Measurements from ENCODE around the gene NEMF.
"Not testable (repeated sequence)": the region's sequence is repeated elsewhere in the genome, so short reads cannot be mapped to it uniquely, and the experiment has no call there.

Gene NEMF, protein sequence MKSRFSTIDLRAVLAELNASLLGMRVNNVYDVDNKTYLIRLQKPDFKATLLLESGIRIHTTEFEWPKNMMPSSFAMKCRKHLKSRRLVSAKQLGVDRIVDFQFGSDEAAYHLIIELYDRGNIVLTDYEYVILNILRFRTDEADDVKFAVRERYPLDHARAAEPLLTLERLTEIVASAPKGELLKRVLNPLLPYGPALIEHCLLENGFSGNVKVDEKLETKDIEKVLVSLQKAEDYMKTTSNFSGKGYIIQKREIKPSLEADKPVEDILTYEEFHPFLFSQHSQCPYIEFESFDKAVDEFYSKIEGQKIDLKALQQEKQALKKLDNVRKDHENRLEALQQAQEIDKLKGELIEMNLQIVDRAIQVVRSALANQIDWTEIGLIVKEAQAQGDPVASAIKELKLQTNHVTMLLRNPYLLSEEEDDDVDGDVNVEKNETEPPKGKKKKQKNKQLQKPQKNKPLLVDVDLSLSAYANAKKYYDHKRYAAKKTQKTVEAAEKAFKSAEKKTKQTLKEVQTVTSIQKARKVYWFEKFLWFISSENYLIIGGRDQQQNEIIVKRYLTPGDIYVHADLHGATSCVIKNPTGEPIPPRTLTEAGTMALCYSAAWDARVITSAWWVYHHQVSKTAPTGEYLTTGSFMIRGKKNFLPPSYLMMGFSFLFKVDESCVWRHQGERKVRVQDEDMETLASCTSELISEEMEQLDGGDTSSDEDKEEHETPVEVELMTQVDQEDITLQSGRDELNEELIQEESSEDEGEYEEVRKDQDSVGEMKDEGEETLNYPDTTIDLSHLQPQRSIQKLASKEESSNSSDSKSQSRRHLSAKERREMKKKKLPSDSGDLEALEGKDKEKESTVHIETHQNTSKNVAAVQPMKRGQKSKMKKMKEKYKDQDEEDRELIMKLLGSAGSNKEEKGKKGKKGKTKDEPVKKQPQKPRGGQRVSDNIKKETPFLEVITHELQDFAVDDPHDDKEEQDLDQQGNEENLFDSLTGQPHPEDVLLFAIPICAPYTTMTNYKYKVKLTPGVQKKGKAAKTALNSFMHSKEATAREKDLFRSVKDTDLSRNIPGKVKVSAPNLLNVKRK

GRCh38 chr14:49852301-49853157 is at the start of gene NEMF:
Gene NEMF, minus strand, starts transcription at chr14:49852788. Its CDS starts 35 bp downstream, at chr14:49852753.
- peak; percentile 39 to 52 for DNase-seq (ENCODE audit: low read depth in 2 of 2)

- no peak for DNase-seq (ENCODE audit: low read depth in 2 of 2)
These were observed 48.4 kb upstream of the NEMF start for GRCh38 chr14:49900973-49901372.

DNA sequence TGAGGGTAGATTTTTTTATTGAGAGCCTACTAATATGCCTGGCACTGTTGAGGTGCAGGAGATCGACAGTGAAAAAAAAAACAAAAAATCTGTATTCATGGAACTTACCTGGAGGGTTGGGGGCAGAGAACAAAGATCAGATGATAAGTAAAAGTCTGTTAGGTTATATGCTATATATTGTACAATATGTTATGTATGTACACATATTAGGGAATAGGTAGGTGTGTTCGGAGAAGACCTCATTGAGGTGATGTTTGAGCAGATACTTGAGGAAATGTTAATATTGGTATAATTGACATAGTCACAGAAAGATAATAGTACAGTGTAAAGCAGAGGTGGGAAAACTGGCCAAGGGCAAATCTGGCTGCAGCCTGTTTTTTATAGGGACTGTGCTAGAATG is 45.9 kb upstream of the NEMF start:
- DNase-seq (ENCODE audit: low read depth in 2 of 2): no peak

- no peak for DNase-seq (ENCODE audit: low read depth in 2 of 2)
These were observed 45.4 kb upstream of the NEMF start for GRCh38 chr14:49897965-49898364.

GRCh38 chr14:49897414-49897813 is 44.8 kb upstream of the NEMF start:
- DNase-seq (ENCODE audit: low read depth in 2 of 2): no peak

DNA sequence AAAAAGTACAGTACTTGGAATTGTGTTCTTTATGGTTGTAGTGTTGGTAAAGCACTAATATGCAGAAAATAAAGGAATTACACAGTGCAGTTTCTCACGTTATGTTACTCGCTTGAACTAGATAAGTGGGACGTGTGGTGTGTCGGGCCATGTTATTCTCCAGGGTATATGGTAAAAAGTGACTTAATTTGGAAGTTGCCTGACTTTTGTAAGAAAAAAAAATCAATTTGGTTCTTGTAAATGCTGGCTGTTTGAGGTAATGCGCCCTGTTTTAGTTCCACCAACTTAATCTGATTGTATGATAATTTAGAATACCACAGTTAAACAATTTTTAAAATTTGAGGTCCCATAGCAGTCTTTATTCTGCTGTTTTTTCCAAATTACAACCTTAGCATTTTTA is 44.4 kb upstream of the NEMF start:
- no peak for DNase-seq (ENCODE audit: low read depth in 2 of 2)

DNA sequence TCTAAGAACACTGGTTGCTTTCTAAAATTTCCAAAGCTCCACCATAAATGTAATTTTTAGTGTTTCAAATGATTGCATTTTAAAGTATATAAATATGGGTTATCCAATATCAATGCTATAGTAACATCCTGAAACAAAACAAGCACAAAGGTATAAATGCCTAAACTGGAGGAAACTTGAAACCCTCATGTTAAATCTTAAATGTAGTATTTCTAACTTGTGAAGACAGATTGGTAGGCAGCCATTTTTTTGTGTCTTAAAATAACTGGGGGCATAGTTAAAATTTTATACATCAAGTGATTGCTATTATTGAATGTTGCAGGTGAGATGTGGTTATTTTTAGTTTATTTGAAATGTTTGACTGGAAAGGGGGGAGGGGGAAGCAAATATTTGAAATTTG is 43.7 kb upstream of the NEMF start:
- not testable (repeated sequence) for DNase-seq (ENCODE audit: low read depth in 2 of 2)

- DNase-seq (ENCODE audit: low read depth in 2 of 2): no peak
These were observed 42.9 kb upstream of the NEMF start for GRCh38 chr14:49895480-49895879.

DNA sequence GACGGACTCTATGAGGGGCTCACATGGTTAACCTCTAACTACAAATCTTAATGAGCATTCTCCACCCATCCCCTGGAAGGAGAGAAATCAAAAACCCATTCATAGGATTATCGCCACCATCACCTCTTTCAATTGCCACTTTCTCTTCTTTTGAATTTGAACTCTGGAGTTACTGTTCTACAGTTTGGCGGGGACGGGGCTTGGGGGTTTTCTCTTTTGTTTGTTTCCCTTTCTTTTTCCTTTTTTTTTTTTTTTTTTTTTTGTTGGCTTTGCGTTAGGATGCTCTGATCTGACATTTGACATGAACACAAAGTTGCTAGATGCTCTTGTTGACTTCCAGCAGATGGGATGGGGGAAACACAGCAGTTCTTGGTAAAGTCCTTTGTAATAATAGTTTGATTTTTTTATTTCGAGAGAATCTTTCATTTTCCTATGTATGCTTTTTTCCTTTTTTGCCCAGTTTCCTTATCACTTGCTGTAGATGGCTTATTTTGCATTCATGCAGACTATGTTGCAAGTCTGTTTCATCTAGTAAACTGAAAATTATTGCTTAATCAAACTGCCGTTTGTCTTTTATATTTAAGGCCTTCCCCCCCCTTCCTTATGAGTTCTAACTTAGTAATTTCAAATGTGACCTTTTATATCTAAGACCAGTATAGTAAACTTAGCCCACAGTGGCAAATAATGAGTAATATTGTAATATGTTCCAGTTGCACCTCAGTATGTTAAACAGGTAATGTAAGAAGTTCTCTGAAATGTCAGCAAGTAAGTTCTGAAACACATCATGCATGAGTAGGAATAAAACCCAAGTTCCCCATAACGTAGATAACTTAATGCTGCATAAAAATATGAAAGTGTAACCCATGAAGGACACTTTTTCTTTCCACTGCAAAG is 41.9 kb upstream of the NEMF start:
- peak in 1 of 2 donors; percentile 10 for DNase-seq (ENCODE audit: low read depth in 2 of 2)

- DNase-seq (ENCODE audit: low read depth in 2 of 2): peak; percentile 32 to 53
These were observed 41.0 kb upstream of the NEMF start for GRCh38 chr14:49893309-49894213.

DNA sequence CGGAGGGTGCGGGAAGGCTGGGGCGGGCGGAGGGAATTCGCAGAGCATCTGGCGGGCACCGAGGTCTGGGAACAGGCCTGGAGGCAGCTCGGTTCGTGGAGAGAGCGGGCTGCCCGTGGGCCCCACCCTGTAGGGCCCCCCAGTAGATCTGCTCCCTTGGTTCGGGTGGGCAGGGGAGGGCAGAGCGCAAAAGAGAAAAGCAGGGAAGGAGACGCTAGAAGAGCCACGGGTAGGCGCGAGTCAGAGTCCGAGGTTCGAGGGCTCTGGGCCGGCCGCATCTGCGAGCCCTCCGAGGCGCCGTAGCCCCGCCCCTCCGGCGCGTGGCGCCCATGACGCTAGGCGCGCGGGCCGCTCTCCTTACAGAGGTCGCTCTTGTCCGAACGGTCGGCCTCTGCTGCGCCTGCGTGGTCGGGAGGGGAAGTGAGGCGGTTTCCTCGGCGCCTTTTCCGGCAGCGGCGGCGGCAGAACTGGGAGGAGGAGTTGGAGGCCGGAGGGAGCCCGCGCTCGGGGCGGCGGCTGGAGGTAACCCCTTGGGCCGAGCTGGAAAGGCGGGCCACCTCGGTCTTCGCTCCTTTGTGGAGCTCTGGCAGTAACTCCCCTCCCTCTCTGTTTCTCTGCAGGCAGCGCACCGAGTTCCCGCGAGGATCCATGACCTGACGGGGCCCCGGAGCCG is 40.2 kb upstream of the NEMF start, which contains the start of gene ARF6:
Gene ARF6, plus strand, starts transcription at position 447 of the 673 bp plus-strand sequence. CDS start 655 bp downstream, outside the sequence.
- DNase-seq (ENCODE audit: low read depth in 2 of 2): peak; percentile 89

- DNase-seq (ENCODE audit: low read depth in 2 of 2): no peak
These were observed 39.7 kb upstream of the NEMF start for GRCh38 chr14:49892301-49892635.

DNA sequence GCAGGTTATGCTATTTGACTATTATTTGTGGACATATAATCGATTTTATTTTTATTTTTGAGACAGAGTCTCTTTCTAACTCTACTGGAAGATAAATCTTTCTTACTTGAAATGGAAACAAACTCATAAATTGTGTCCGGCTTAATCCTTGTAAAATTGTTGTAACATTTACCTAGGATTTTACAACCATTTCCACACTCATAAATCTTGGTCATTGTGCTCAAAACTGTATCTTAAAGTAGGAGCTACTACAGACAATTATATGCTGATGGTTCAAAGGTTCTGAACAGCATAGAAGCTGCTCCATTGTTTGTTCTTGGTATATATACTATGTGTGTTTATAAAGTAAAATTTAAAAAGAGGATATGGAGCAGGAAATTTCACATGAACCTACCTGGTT is 35.7 kb upstream of the NEMF start:
- no peak for DNase-seq (ENCODE audit: low read depth in 2 of 2)

DNA sequence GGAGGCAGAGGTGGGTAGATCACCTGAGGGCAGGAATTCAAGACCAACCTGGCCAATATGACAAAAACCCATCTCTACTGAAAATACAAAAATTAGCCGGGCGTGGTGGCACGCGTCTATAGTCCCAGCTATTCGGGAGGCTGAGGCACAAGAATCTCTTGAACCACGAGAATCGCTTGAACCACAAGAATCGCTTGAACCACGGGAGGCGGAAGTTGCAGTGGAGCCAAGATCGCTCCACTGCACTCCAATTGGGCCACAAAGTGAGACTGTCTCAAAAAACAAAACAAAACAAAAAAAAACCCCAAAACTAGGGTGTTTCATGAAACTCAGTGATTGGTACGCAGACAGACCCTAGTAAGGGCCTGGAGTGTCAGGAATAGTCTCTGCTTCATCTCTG is 33.9 kb upstream of the NEMF start:
- no peak for DNase-seq (ENCODE audit: low read depth in 2 of 2)

- DNase-seq (ENCODE audit: low read depth in 2 of 2): no peak
These were observed 30.5 kb upstream of the NEMF start for GRCh38 chr14:49882826-49883694.

- DNase-seq (ENCODE audit: low read depth in 2 of 2): no peak
These were observed 28.9 kb upstream of the NEMF start for GRCh38 chr14:49881350-49882001.
